ENCODE results near the gene UEVLD.
A peak's percentile ranks its signal among the peaks of the same experiment; 100 is the strongest.

UEVLD gene

GRCh38 chr11:18495703-18496102 lies 92.8 kb downstream of the UEVLD start:
- TF ChIP-seq CEBPB (IDR thresholded peaks at IDR 0.05) (0 out of 2 replicates have a peak, but pooled peaks have one; percentile 5), TAF1 (IDR thresholded peaks at IDR 0.05; ENCODE audit: low read depth) (no peak)

- TF ChIP-seq TEAD4 (IDR thresholded peaks at IDR 0.05) (no peak), REST (IDR thresholded peaks at IDR 0.05; ENCODE audit: low read depth) (no peak)
These were observed 93.3 kb downstream of the UEVLD start for GRCh38 chr11:18495271-18495670.

- TF ChIP-seq USF1 (IDR thresholded peaks at IDR 0.05) (no peak), TEAD4 (IDR thresholded peaks at IDR 0.05) (no peak), YY1 (IDR thresholded peaks at IDR 0.05; ENCODE audit: low read depth) (no peak), NFIC (IDR thresholded peaks at IDR 0.05) (no peak), CREB1 (IDR thresholded peaks at IDR 0.05; ENCODE audit: low read depth) (no peak), FOXM1 (IDR thresholded peaks at IDR 0.05; ENCODE audit: borderline replicate concordance, low read depth) (no peak), EP300 (IDR thresholded peaks at IDR 0.05; ENCODE audit: borderline replicate concordance) (no peak), EGR1 (IDR thresholded peaks at IDR 0.05) (no peak), TCF12 (IDR thresholded peaks at IDR 0.05; ENCODE audit: low read depth) (no peak), TAF1 (IDR thresholded peaks at IDR 0.05; ENCODE audit: low read depth) (no peak), RAD21 (IDR thresholded peaks at IDR 0.05; ENCODE audit: low read depth) (no peak), CEBPB (IDR thresholded peaks at IDR 0.05) (no peak), ZBTB7A (IDR thresholded peaks at IDR 0.05; ENCODE audit: low read depth) (no peak), REST (IDR thresholded peaks at IDR 0.05; ENCODE audit: low read depth) (no peak)
These were observed 95.2 kb downstream of the UEVLD start for GRCh38 chr11:18493310-18493709.

- peak; percentile 60; the same call in 1 of the 2 replicates for TF ChIP-seq NFIC (IDR thresholded peaks at IDR 0.05)
- TF ChIP-seq TCF12 (IDR thresholded peaks at IDR 0.05; ENCODE audit: low read depth), result no peak
These were observed 95.6 kb downstream of the UEVLD start for GRCh38 chr11:18492888-18493287.

- TF ChIP-seq ZBTB7A (IDR thresholded peaks at IDR 0.05; ENCODE audit: low read depth), result no peak
- TF ChIP-seq USF1 (IDR thresholded peaks at IDR 0.05), result no peak
- no peak for TF ChIP-seq TCF12 (IDR thresholded peaks at IDR 0.05; ENCODE audit: low read depth)
- TF ChIP-seq CREB1 (IDR thresholded peaks at IDR 0.05; ENCODE audit: low read depth), result no peak
- TF ChIP-seq EGR1 (IDR thresholded peaks at IDR 0.05), result no peak
- no peak for TF ChIP-seq NFIC (IDR thresholded peaks at IDR 0.05)
- TF ChIP-seq RAD21 (IDR thresholded peaks at IDR 0.05; ENCODE audit: low read depth), result no peak
These were observed 96.6 kb downstream of the UEVLD start for GRCh38 chr11:18491924-18492323.

GRCh38 chr11:18490736-18491485 lies 97.6 kb downstream of the UEVLD start:
- TF ChIP-seq NFIC (IDR thresholded peaks at IDR 0.05), result no peak
- no peak for TF ChIP-seq EGR1 (IDR thresholded peaks at IDR 0.05)
- no peak for TF ChIP-seq EP300 (IDR thresholded peaks at IDR 0.05; ENCODE audit: borderline replicate concordance)

GRCh38 chr11:18490319-18490718 lies 98.2 kb downstream of the UEVLD start:
- TF ChIP-seq NFIC (IDR thresholded peaks at IDR 0.05) (no peak), REST (IDR thresholded peaks at IDR 0.05; ENCODE audit: low read depth) (no peak), FOXM1 (IDR thresholded peaks at IDR 0.05; ENCODE audit: borderline replicate concordance, low read depth) (no peak), RAD21 (IDR thresholded peaks at IDR 0.05; ENCODE audit: low read depth) (no peak), YY1 (IDR thresholded peaks at IDR 0.05; ENCODE audit: low read depth) (no peak), TAF1 (IDR thresholded peaks at IDR 0.05; ENCODE audit: low read depth) (no peak), EGR1 (IDR thresholded peaks at IDR 0.05) (no peak), CREB1 (IDR thresholded peaks at IDR 0.05; ENCODE audit: low read depth) (no peak), TEAD4 (IDR thresholded peaks at IDR 0.05) (no peak), USF1 (IDR thresholded peaks at IDR 0.05) (no peak), TCF12 (IDR thresholded peaks at IDR 0.05; ENCODE audit: low read depth) (no peak), CEBPB (IDR thresholded peaks at IDR 0.05) (no peak)
